ENCODE measurements around the gene FNDC3B.
"Not testable (repeated sequence)": the region's sequence is repeated elsewhere in the genome, so short reads cannot be mapped to it uniquely, and the experiment has no call there.

- TF ChIP-seq CTCF, EP300 (IDR thresholded peaks at IDR 0.05): not testable (repeated sequence)
Observed at GRCh38 chr3:172243376-172243775, 204.0 kb downstream of the FNDC3B start.
